GM12865 (cell line): ENCODE results near the gene SPEG.

Source experiments
- DNase-seq: peaks from one replicate; pipeline ENCODE4 v3.0.0; 2010; ENCODE audit warnings: low read depth
- H3K4me3 ChIP-seq: 2 replicates; pipeline ENCODE4 v1.5.1; 2011; ENCODE audit warnings: mild to moderate bottlenecking, low read depth, low read length, control low read depth
- TF ChIP-seq, protein P1 (sequence below): IDR thresholded peaks from 2 replicates; pipeline ENCODE4 v1.5.1; 2011; ENCODE audit warnings: low read length, control low read depth, low read depth, inconsistent platforms; ENCODE audit not compliant: insufficient read depth; ENCODE audit errors: missing control alignments

Gene SPEG

GRCh38 chr2:219448099-219448775 is 13.6 kb downstream of the SPEG start:
- TF ChIP-seq, protein P1, sequence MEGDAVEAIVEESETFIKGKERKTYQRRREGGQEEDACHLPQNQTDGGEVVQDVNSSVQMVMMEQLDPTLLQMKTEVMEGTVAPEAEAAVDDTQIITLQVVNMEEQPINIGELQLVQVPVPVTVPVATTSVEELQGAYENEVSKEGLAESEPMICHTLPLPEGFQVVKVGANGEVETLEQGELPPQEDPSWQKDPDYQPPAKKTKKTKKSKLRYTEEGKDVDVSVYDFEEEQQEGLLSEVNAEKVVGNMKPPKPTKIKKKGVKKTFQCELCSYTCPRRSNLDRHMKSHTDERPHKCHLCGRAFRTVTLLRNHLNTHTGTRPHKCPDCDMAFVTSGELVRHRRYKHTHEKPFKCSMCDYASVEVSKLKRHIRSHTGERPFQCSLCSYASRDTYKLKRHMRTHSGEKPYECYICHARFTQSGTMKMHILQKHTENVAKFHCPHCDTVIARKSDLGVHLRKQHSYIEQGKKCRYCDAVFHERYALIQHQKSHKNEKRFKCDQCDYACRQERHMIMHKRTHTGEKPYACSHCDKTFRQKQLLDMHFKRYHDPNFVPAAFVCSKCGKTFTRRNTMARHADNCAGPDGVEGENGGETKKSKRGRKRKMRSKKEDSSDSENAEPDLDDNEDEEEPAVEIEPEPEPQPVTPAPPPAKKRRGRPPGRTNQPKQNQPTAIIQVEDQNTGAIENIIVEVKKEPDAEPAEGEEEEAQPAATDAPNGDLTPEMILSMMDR: no peak
- no peak overlapping the region for H3K4me3 ChIP-seq
- no peak for DNase-seq

GRCh38 chr2:219448776-219449341 is 14.2 kb downstream of the SPEG start:
- no peak for DNase-seq
- TF ChIP-seq, protein P1: no peak
- H3K4me3 ChIP-seq: no peak overlapping the region

- DNase-seq: no peak
- TF ChIP-seq, protein P1: no peak
- H3K4me3 ChIP-seq: no peak overlapping the region
Observed at GRCh38 chr2:219449609-219450008, 15.0 kb downstream of the SPEG start.

GRCh38 chr2:219451661-219452360 is 17.2 kb downstream of the SPEG start:
- DNase-seq: no peak
- no peak overlapping the region for H3K4me3 ChIP-seq
- TF ChIP-seq, protein P1: no peak

DNA sequence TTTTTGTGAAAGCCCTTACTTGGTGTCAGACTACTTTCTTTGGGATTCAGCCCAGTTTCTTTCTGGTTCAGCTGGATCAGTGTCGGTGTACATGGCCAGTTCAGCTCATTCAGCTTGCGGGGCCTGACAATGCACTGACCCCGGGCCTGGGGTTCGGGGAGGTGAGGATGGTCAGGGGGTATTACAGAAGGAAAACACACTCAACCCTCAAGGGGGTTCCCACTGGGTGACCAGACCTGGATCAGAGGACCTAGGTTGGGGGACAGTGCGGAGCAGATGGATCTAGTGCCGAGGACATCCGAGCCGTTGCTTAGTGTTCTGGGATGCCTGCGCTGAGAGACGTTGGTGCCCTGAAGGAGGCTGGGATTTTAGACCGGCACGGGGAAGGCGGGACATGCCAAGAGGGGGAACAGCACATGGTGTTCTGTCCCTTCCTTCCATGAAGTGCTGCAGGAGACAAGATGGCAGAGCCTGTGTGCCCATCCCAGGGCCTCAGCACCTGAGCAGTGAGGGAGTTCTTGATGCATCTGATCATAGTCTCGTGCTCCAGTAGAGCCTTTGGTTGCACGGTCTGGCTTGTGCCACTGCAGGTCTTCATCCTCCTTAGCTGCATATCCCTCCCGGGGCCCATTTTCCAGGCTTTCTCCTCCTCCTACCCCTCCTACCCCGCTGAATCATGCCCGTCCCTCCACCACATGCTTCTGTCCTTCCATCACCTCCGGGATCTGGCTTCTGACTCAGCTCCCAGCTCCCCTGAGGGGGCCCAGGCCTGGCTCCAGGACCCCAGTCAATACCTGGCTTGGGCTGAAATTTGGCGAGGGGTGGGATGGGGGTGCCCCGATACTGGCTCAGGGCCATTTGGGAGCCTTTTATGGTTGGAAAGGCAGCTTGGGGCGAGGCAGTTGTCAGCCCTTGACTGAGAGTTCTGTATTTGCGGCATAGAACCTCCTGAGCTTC is 18.0 kb downstream of the SPEG start:
- no peak for DNase-seq
- TF ChIP-seq, protein P1: no peak
- no peak overlapping the region for H3K4me3 ChIP-seq
